Stimulated activated CD8-positive, alpha-beta memory T cell treated with anti-CD3 and anti-CD28 coated beads, Interleukin-12 subunit alpha, Interleukin-12 subunit beta, amount 100 ng/mL, for 4 hours (primary cell): ENCODE data around the gene CEP89.
"Not testable (repeated sequence)": the region's sequence is repeated elsewhere in the genome, so short reads cannot be mapped to it uniquely, and the experiment has no call there.

Source experiments
- DNase-seq: peaks from one replicate; pipeline ENCODE4 v3.0.0-alpha.2; 2020; ENCODE audit warnings: low read depth

CEP89 gene

DNA sequence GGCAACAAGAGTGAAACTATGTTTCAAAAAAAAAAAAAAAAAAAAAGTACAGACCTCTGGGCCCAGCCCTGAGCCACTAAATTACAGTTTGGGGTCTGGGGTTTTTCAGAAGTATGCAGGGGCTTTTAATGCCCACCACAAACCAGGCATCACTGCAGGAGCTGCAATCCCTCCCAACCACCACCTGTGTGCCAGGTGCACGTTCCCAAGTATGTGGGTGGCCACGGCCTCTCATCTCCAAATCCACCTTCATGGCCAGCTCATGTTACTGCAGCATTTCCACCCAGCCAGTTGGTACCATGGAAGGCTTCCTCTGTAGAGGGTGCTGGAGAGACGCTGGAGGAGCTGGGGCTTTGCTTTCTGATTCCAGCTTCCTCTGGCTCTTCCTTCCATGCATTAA, 26.5 kb downstream of the CEP89 start:
- no peak for DNase-seq

DNA sequence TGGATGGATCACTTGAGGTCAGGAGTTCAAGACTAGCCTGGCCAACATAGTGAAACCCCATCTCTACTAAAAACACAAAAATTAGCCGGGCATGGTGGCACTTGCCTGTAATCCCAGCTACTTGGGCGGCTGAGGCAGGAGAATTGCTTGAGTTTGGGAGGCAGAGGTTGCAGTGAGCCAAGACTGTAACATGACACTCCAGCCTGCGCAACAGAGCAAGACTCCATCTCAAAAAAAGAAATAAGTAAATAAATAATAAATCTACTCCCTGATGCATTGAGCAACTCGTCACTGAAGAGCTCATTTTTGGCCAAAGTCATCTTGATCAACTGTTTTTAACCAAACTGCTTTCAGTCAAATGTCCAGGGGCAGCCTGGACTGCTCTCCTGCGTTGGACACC, 30.5 kb downstream of the CEP89 start:
- not testable (repeated sequence) for DNase-seq

DNA sequence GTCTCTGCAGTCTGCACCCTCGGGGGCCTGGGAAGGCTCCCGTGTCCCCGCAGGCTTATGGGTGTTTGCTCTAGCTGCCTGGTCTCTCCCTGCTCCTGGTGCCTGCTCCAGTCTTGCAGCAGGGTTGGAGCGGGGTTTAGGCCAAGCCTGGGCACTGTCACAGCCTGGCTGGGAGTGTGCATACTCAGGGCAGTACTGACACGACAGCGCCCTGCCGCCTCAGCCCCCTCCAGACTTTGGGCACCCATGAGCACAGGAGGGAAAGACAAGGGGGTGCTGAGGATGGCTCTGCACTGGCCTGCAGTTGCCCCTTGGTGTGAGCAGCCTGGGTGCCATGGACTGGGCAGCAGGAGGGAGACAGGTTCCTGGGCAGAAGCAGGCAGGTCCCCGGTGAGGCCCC, 35.7 kb downstream of the CEP89 start:
- no peak for DNase-seq

DNA sequence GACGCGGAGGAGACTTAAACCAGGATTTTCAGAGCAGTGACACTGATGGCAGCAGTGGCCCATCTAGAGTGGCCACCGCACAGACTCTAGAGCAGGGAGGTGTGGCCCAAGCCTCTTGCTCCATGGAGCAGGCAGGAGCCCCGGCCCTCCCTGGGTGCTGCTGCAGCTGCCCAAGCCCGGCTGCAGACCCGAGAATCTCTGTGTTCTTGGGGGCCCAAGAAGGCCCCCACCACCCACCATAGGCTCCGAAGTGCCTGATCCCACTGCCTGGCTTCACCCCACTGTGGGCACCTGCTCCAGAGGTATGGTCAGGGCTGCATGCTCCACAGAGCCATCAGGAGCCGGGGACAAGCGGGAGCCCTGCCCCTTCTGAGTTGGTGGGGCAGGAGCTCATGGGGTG, 36.1 kb downstream of the CEP89 start:
- no peak for DNase-seq

DNA sequence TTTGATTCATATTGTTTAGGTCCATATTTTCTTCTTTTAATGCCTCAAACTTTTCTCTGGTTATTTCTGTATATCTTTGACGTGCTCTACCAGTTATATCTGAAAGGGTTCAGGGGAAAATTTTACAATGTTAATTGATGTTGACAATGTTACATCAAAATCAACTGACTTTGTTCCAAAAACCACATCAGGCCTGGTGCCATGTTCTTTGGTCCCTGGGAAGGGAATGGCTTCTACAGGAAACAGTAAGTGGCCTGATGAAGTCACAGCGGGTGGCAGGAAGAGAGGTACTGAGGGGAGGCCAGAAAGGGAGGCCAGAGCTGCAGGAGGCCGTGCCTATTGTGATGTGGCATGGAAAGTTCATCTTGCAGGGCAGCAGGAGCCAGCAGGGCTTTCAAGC, 38.2 kb downstream of the CEP89 start:
- no peak for DNase-seq

DNA sequence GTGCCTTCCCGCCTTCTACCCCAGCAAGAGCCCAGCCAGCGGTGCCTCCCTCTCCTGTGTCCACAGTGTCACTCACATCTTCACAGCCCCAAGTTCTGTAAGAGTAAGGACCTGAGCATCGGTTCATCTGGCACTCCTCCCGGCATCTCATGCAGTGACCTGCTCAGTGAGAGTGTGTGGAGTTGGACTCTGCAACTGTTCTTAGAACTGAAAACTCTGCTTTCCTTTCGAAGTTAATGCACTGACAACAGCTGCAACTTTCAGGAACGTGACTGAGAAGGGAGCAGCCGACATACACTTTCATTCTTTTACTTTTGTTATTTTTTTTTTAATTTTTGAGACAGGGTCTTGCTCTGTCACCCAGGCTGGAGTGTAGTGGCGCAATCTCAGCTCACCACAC, 41.2 kb downstream of the CEP89 start:
- no peak for DNase-seq

DNA sequence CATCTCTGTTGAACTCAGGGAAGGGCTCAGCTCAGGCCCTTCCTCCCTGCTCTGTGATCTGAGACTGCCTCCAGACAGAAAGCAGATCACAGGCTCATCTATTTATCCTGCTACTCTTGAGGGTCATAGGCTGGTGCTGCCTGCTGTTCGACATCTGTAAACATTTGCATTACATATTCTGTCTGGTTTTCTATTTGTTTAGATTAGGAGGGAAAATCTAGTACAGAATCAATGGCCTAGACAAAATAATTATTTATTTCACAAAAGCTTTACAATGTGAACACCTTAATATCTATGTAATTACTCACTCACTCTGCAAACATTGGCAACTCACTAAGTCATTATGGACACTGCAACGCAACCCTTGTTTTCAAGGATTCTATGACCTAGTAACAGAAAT, 43.0 kb downstream of the CEP89 start:
- DNase-seq, result no peak

DNA sequence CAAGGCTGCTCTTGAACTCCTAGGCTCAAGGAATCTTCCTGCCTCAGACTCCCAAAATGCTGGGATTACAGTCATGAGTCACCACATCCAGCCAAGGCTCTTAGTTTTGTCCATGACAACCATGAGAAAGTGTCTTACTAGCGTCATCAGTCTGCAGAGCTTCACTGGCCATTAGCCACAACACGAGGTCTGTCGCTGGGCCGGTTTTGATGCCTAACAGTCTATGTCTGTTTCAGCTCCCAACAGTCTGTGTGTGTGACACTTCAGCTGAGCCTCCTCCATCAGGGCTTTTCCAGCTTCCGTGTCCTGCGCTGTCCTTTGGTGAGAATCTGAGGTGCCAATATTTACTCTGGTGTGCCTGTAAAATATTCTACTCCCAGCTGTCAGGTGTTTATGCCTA, 47.6 kb downstream of the CEP89 start:
- no peak for DNase-seq

DNA sequence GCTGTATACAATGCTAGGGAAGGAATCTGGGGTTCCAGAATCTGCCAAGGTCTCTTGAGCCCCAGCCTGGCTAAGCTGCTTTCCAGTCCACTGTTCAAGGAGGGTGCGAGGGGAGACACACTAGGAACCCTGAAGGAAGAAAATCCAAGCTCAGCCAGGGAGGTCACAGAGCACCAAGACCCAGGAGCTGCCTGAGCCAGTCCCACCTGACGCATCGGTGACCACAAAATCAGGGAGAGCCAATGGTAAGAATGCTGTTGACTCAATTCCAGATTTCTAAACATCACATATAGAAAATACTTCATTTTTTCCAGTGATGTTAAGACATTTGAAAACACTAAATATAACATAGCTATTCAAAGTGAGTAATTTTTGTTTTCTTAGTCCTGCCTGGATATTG, 50.1 kb downstream of the CEP89 start:
- no peak for DNase-seq

DNA sequence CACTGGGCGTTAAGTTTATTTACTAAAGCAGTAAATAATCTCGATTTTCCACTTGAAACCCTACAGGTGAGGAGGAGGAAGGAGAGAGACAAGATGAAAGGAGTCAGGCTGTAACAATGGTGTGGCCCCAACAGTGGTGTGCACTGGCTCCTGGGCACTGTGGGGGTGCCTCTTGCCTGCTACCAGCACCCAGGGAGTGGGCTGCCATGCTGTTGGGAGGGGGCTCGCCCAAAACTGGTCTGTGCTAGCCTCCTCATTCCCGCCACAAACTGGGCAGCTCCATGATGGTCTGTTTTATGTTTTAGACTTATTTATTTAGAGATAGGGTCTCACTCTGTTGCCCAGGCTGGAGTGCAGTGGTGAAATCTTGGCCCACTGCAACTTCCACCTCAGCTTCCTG, 52.4 kb downstream of the CEP89 start:
- no peak for DNase-seq

DNA sequence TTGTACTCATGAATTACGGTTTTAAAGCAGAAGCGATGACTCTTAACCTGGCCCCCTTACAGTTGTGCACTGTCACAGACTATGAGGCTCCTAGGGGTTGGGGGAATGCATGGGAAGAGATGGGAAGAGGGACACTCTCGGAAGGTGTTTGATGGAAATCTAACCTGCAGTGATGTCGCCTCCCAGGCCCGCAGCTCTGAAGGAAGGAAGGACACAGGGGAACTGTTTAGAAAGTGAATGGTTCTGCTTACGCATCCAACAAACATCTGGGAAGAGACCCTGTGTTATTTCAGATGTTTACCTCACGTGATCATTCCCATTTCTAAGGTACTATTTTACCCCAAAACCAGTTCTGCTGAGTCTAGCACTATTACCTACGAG, 54.2 kb downstream of the CEP89 start:
- no peak for DNase-seq

DNA sequence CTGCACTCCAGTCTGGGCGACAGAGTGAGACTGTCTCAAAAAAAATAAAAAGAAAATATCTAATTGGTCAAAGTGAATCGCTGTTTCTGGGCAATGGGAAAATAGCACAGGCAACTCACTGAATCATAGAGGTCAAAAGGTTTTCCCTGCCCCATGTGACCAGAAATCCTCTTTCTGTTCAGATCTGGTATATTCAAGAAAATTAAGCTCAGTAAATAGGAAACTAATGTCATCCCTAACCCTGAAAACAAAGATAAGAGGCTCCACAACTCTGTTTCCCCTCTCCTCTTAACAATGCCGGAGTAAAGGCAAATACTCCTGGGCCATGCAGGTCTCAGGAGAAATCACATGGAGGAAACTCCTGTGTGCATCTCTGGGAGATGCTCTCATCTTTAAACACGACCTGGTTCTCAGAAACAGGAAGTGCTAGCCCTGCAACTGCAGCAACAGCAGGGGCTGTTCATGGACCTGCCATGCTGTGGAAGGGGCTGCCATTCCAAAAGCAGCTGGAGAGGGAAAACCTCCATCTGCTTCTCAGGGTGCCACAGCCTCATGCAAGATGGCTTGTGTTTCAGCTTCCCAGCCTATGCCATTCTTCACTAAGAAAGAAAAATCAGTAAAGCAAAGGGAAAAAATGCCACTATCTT, 54.7 kb downstream of the CEP89 start:
- DNase-seq, result no peak

DNA sequence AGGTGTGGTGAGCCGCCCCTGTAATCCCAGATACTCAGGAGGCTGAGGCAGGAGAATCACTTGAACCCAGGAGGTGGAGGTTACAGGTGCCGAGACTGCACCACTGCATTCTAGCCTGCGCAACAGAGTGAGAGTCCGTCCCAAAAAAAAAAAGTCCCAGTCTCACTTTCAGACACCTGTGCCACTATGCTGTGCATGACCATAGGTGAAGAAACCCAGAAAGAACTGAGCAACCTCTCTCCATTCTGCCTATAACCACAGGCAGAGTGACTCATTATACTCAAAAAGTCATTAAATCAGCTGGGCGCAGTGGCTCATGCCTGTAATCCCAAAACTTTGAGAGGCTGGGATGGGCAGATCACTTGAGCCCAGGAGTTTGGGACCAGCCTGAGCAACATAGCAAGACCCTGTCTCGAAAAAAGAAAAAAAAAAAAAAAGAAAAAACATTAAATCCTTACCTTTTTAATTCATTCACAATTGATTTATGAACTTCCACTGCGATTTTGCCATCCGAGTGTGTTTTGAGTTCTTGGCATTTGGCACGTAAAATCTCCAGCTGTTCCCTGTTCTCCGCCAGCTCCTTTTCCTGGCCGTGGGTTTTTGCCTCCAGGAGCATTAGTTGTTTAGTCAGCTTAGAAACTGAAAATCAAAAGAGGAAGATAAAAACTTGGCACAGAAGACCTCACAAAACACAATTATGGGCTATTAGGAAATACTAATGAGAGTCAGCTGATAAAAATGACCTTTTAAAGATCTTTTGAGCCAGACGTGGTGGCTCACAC, 56.7 kb downstream of the CEP89 start:
- DNase-seq, result no peak

DNA sequence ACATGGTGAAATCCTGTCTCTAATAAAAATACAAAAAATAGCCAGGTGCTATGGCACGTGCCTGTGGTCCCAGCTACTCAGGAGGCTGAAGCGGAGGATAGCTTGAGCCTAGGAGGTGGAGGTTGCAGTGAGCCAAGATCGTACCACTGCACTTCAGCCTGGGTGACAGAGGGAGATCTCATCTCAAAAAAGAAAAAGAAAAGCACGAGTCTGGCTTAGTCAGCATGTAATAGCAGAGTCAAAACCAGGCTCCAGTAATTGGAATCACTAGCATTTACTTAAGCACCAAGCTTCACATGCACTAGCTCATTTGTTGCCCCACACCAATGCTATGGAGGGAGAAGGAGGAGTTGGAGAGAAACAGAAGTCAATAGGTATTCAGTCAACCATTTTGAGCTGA, 60.3 kb downstream of the CEP89 start:
- no peak for DNase-seq

DNA sequence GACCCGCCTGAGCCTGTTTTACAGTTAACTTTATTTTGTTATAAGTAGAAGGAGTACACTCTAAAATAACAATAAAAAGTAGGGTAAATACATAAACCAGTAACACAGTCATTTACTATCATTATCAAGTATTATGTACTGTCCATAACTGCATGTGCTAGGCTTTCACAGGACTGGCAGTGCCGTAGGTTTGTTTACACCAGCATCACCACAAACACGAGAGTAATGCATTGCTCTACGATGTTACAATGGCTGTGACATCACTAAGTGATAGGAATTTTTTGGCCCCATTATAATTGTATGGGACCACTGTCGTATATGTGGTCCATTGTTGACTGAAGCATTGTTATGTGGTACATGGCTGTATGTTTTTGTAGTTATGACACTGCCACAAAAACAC, 60.9 kb downstream of the CEP89 start:
- DNase-seq, result no peak

DNA sequence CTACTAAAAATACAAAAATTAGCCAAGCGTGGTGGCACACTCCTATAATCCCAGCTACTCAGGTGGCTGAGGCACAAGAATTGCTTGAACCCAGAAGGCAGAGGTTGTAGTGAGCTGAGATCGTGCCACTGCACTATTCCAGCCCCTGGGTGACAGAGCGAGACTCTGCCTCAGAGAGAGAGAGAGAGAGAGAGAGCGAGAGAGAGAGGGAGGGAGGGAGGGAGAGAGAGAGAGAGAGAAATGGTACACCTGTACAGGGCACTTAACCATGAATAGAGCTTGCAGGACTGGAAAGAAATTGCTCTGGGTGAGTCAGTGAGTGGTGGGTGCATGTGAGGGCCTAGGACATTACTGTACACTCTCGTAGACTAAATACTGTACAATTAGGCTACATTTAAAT, 61.7 kb downstream of the CEP89 start:
- DNase-seq, result no peak

DNA sequence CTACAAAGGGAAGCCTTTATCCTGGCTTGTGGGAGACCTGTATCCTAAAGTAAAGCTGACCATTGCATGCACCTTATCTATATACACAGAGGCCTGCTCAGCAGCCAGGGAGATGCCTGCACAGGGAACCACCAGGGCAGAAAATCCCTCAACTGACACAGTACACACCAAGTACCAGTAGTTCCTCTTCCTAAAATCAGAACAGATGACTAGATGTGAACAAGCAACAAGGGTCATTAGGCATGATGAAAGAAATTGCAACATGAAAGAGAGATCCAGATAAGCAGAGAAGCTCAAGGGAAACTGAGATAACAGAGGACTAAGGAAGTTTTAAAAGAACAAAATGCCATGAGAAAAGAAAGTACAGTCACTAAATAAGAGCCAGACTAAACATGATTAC, 62.5 kb downstream of the CEP89 start:
- no peak for DNase-seq

DNA sequence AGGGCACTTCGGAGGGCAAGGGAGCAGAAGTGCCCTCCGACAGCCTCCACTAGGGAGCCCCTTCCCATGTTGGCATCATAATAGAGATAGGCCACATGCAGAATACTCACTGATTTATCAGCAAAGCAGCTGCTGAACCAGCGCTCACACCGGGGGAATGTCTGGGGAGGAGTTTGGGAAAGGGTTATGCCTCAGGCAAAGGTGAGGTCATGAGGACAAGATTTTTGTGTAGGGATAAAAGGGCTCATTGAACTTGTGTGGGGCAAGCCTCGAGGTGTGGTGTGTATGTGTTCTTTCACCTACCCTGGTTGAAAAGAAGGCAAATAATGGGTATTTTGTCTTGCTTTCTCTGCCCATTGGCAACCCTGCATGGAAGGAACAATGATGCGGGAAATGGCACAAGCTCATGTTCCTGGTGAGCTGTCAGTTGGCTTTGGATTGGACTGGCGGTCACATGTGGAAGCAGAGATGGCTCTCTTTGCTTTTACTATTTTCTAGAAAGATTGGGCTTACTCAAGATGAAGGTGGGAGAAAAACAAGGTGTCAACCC, 63.0 kb downstream of the CEP89 start:
- DNase-seq, result no peak

DNA sequence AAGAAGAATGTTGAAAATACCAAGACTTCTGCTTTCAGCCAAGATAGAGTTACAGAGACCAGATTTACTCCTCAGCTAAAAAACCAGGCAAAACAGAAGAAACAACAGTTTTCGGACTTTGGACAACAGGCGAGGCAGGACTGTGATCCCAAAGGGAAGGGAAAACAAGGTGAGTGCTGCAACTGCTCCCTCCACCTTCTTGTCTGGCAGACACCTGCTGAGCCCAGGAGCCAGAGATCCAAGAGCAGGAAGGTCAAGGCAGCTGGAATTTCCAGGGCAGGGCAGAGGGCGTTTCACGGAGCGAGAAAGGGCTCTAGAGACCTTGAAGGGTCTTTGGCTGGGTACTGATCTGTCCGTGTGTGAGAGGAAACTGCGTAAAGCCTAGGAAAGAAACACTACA, 69.3 kb downstream of the CEP89 start:
- DNase-seq, result no peak

DNA sequence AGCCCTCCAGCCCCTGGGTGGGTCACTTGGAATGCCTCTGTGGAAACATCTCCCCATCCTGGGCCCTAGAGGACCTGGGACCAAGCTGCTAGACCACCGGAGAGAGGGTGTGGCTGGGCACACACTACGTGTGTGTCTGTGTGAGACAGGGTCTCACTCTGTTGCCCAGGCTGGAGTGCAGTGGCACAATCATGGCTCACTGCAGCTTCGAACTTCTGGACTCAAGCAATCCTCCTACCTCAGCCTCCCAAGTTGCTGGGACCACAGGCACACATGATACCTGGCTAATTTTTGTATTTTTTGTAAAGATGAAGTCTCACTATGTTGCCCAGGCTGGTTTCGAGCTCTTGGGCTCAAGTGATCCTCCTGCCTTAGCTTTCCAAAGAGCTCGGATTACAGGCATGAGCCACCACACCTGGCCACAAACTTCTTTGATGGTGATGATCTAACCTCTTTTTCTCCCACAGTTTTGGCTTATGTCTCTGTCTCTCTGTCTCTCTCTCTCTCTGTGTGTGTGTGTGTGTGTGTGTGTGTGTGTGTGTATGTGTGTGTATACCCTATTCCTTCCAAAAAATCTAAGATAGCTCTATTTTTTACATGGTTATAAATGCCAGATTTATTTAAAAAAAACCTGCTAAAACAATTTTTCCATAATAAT, 70.1 kb downstream of the CEP89 start:
- DNase-seq, result no peak

DNA sequence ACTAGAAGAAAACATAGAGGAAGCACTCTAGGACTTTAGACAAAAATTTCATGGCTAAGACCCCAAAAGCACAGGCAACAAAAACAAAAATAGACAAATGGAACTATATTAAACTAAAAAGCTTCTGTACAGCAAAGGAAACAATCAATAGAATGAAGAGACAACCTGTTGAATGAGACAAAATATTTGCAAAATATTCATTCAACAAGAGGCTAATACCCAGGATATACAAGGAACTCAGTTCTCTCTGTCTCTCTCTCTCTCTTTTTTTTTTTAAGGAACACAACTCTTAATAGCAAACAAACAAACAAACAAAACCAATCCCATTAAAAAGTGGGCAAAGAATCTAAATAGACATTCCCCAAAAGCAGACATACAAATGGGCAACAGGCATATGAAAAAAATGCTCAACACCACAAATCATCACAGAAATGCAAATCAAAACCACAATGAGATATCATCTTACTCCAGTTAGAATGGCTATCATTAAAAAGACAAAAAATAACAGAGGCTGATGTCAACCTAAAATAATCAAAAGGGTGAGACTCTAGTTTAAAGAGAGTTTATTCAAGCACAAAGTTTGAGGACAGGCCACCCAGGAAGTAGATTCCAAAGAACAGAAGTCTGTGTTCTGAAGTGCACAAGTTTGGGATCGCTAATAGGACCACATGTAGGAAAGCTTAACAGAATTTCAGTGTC, 75.1 kb downstream of the CEP89 start:
- no peak for DNase-seq

DNA sequence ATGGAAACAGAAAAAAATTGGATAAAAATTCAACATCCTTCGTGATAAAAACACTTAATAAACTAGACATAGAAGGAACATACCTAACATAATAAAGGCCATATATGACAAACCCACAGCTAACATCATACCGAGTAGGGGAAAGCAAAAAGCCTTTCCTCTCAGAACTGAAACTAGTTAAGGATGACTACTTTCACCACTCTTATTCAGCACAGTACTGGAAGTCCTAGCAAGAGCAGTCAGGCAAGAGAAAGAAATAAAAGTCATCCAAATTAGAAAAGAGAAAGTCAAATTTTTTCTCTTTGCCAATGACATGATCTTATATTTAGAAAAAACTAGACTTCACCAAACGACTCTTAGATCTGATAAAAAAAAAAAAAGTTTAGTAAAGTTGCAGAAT, 76.4 kb downstream of the CEP89 start:
- DNase-seq, result no peak

DNA sequence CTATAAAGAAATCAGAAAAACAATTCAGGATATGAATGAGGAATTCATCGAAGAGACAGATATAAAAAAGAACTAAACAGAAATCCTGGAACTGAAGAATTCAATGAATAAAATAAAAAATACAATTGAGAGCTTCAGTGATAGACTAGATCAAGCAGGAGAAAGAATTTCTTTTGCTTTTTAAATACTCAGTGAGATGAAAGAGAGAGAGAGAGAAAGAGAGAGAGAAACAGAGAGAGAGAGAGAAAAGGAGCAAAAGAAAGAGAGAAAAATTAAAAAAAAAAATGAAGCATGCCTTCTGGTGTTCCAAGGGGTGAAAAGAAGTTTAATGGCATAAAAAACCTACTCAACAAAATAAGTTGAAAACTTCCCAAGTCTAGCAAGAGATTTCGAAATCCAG, 80.1 kb downstream of the CEP89 start:
- no peak for DNase-seq
